CD4-positive, CD25-positive, alpha-beta regulatory T cell (primary cell): ENCODE data around the gene ANTKMT. TPM values are rescaled to one million over a fixed set of nuclear protein-coding genes. Genes with fewer than 3 reads are reported as not detected.
A peak's percentile ranks its signal among the peaks of the same experiment; 100 is the strongest.
"Not testable (repeated sequence)": the region's sequence is repeated elsewhere in the genome, so short reads cannot be mapped to it uniquely, and the experiment has no call there.

Experiments used
- ATAC-seq, 2 donors: fragments of 150-1000 bp; cut with Tn5 transposase; one replicate each; pipeline ENCODE4 v1.10.0; 2021; ENCODE audit warnings: low read depth in 2 of 2, moderate number of reproducible peaks in 2 of 2, moderate library complexity in 1 of 2
- DNase-seq, 3 donors: peaks; one replicate each; pipeline versions ENCODE4 v3.0.0 to v3.0.0-alpha.2; 2012 to 2022; ENCODE audit warnings: mixed read lengths in 1 of 3
- H3K27ac ChIP-seq: one replicate; pipeline ENCODE4 v1.7.0; 2013; ENCODE audit warnings: mild to moderate bottlenecking, low read length; ENCODE audit not compliant: insufficient read depth, poor library complexity, severe bottlenecking
- H3K27me3 ChIP-seq: one replicate; pipeline ENCODE4 v1.7.0; 2013; ENCODE audit warnings: low read length; ENCODE audit not compliant: control insufficient read depth, insufficient read depth
- H3K36me3 ChIP-seq: one replicate; pipeline ENCODE4 v1.7.0; 2013; ENCODE audit warnings: mild to moderate bottlenecking, low read length, moderate library complexity; ENCODE audit not compliant: control insufficient read depth, insufficient read depth
- H3K4me1 ChIP-seq: 2 replicates; pipeline ENCODE4 v1.7.0; 2013; ENCODE audit warnings: mild to moderate bottlenecking, low read length; ENCODE audit not compliant: insufficient read depth, control insufficient read depth, poor library complexity, severe bottlenecking
- H3K4me3 ChIP-seq: one replicate; pipeline ENCODE4 v1.7.0; 2013; ENCODE audit warnings: low read depth, mild to moderate bottlenecking, low read length, moderate library complexity
- H3K9me3 ChIP-seq, 2 experiments: 1 replicate in 1 of 2; 2 replicates in 1 of 2; pipeline ENCODE4 v1.7.0; 2013; ENCODE audit warnings: low read length in 2 of 2, mild to moderate bottlenecking in 1 of 2, moderate library complexity in 1 of 2; ENCODE audit not compliant: control insufficient read depth in 2 of 2
- H3K27ac Mint-ChIP-seq, 3 donors: one replicate each; pipeline ENCODE4 v1.8.0; 2020 to 2022; ENCODE audit warnings: mild to moderate bottlenecking in 3 of 3, mixed read lengths in 3 of 3, moderate library complexity in 2 of 3
- H3K27me3 Mint-ChIP-seq: one replicate; pipeline ENCODE4 v1.8.0; 2022; ENCODE audit warnings: mild to moderate bottlenecking, mixed read lengths
- H3K36me3 Mint-ChIP-seq: one replicate; pipeline ENCODE4 v1.8.0; 2020; ENCODE audit warnings: mixed read lengths
- H3K4me1 Mint-ChIP-seq, 4 donors: one replicate each; pipeline ENCODE4 v1.8.0; 2020 to 2022; ENCODE audit warnings: mixed read lengths in 4 of 4, mild to moderate bottlenecking in 1 of 4
- H3K4me3 Mint-ChIP-seq, 4 donors: one replicate each; pipeline ENCODE4 v1.8.0; 2020 to 2022; ENCODE audit warnings: mild to moderate bottlenecking in 4 of 4, mixed read lengths in 4 of 4, moderate library complexity in 3 of 4
- H3K9me3 Mint-ChIP-seq, 7 donors: one replicate each; pipeline ENCODE4 v1.8.0; 2020 to 2022; ENCODE audit warnings: mixed read lengths in 7 of 7, mild to moderate bottlenecking in 3 of 7, moderate library complexity in 2 of 7
- polyA plus RNA-seq, 4 donors: library from polyadenylated mRNA; unstranded; fragments of 300-500 nt; fragmentation: Illumina TruSeq; gene quantifications; one replicate each; pipeline ENCODE4 v1.2.3, GENCODE V29; 2021
- total RNA-seq: library from RNA; stranded (reverse); gene quantifications from one replicate; pipeline ENCODE4 v1.2.3, GENCODE V29; 2022

Gene ANTKMT
- total and polyA plus RNA-seq, 5 donors from 2014 or later = 13.6 to 85.9 (median 62.0) TPM

DNA sequence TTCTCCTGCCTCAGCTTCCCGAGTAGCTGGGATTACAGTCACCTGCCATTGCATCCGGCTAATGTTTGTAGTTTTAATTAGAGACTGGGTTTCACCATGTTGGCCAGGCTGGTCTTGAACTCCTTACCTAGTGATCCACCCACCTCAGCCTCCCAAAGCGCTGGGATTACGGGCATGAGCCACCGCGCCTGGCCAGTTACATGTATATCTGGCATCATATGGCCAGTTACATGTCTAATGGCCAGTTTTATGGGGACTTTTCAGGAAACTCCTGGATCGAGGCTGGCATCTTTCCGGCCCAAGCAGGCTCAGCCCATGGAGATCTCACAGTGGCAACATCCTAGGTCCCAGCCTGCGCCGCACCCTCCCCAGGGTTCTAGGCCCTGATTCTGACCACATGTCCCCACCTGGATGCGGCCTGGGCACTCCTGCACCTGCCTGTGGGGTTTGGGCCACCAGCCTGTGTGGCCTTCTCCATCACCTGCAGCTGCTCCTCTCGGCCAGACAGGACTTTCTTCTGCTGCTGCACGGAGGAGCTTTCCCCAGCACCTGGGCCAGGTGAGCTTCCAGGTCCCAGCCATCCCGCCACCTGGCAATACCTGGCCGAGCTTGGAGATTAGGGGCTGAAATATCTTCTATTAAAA lies 21.2 kb downstream of the ANTKMT start:
- Histone ChIP-seq H3K9me3 (no peaks in the 10 kb centered on the region), H3K27me3 (no peaks in the 10 kb centered on the region), H3K27ac (no peak overlapping the region), H3K36me3 (peaks cover 6% of the 10 kb centered on the region), H3K4me3 (no peak overlapping the region), H3K4me1 (peaks cover 16% of the 10 kb centered on the region)
- ATAC-seq (no peak), DNase-seq (no peak)
- H3K27me3 Mint-ChIP-seq = no peaks in the 10 kb centered on the region
- H3K4me3 Mint-ChIP-seq = peak overlapping the region; percentile 72 to 84 (median 80)
- peak overlapping the region in 1 of 3 donors; percentile 43 for H3K27ac Mint-ChIP-seq
- peaks cover 0 to 17% (median 0%) of the 10 kb centered on the region in 4 donors for H3K4me1 Mint-ChIP-seq
- H3K9me3 Mint-ChIP-seq = peaks cover 0 to 2% (median 0%) of the 10 kb centered on the region in 7 donors
- H3K36me3 Mint-ChIP-seq = no peaks in the 10 kb centered on the region

GRCh38 chr16:742894-743293 lies 21.9 kb downstream of the ANTKMT start:
- peaks cover 16% of the 10 kb centered on the region for H3K4me1 ChIP-seq
- peak overlapping the region in 1 of 4 donors; percentile 61 for H3K4me3 Mint-ChIP-seq
- not testable (repeated sequence) for H3K27ac Mint-ChIP-seq, H3K9me3 ChIP-seq, H3K27me3 ChIP-seq, ATAC-seq, H3K36me3 Mint-ChIP-seq, H3K9me3 Mint-ChIP-seq, H3K27ac ChIP-seq, H3K36me3 ChIP-seq, H3K27me3 Mint-ChIP-seq, DNase-seq, H3K4me3 ChIP-seq
- peaks cover 0 to 13% (median 0%) of the 10 kb centered on the region in 4 donors for H3K4me1 Mint-ChIP-seq

- Mint-ChIP-seq H3K36me3 (no peaks in the 10 kb centered on the region), H3K9me3 (peaks cover 0 to 2% (median 0%) of the 10 kb centered on the region in 7 donors), H3K4me3 (no peak overlapping the region), H3K27me3 (no peaks in the 10 kb centered on the region), H3K27ac (no peak overlapping the region), H3K4me1 (peaks cover 0 to 11% (median 0%) of the 10 kb centered on the region in 4 donors)
- DNase-seq (no peak), ATAC-seq (no peak)
- no peaks in the 10 kb centered on the region for H3K36me3 ChIP-seq
- H3K27me3 ChIP-seq = no peaks in the 10 kb centered on the region
- no peak overlapping the region for H3K4me3 ChIP-seq
- H3K9me3 ChIP-seq = no peaks in the 10 kb centered on the region
- peaks cover 16% of the 10 kb centered on the region for H3K4me1 ChIP-seq
- no peak overlapping the region for H3K27ac ChIP-seq
Observed at GRCh38 chr16:743794-744500, 23.0 kb downstream of the ANTKMT start.

GRCh38 chr16:745739-746138 lies 24.8 kb downstream of the ANTKMT start:
- DNase-seq = no peak

GRCh38 chr16:746637-747036 lies 25.7 kb downstream of the ANTKMT start:
- Mint-ChIP-seq H3K9me3 (peaks cover 0 to 2% (median 0%) of the 10 kb centered on the region in 7 donors), H3K27ac (no peak overlapping the region), H3K4me3 (no peak overlapping the region), H3K36me3 (no peaks in the 10 kb centered on the region), H3K27me3 (no peaks in the 10 kb centered on the region), H3K4me1 (no peaks in the 10 kb centered on the region)
- Histone ChIP-seq H3K4me1 (no peaks in the 10 kb centered on the region), H3K9me3 (no peaks in the 10 kb centered on the region), H3K36me3 (no peaks in the 10 kb centered on the region), H3K27me3 (no peaks in the 10 kb centered on the region), H3K4me3 (no peak overlapping the region), H3K27ac (no peak overlapping the region)
- ATAC-seq (no peak), DNase-seq (no peak)

More at GRCh38 chr16:745739-746138, 24.8 kb downstream of the ANTKMT start:
- peaks cover 5% of the 10 kb centered on the region for H3K4me1 ChIP-seq
- no peak for ATAC-seq
- no peak overlapping the region for H3K27ac ChIP-seq
- no peaks in the 10 kb centered on the region for H3K9me3 ChIP-seq
- Mint-ChIP-seq H3K4me3 (no peak overlapping the region), H3K27ac (no peak overlapping the region), H3K9me3 (peaks cover 0 to 2% (median 0%) of the 10 kb centered on the region in 7 donors), H3K4me1 (peaks cover 0 to 3% (median 0%) of the 10 kb centered on the region in 4 donors), H3K27me3 (no peaks in the 10 kb centered on the region), H3K36me3 (no peaks in the 10 kb centered on the region)
- no peak overlapping the region for H3K4me3 ChIP-seq
- H3K27me3 ChIP-seq = no peaks in the 10 kb centered on the region
- no peaks in the 10 kb centered on the region for H3K36me3 ChIP-seq

DNA sequence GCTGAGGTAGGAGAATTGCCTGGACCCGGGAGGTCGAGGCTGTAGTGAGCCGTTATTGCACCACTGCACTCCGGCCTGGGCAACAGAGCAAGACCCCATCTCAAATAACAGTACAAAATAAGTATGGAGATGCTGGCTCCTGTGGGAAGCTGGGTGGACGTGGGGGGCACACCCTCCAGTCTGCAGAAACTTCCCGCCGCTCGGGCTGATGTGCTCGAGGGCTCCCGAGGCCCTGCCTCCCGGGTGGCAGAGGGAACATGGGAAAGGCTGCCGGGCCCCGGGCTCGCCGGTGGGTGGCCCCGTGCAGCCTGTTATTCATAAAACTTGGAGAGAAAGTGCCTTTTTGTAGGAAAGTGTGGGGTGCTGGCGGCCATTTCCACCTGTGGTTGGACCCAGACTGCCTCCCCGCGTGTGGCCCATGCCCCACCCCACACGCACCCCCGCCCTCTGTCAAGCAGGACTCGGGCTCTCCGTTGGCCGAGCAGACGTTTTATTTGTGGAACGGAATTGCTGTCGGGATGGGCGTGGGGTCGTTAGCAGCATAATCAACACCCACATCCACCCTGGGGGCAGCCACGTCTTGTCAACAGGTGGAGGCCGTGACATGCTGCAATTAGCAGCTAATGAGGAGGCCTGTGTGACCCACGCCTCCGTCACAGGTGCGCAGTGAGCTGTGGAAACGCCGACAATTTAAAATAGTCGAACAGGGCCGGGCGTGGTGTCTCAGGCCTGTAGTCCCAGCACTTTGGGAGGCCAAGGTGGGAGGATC lies 27.2 kb downstream of the ANTKMT start:
- no peak overlapping the region for H3K27ac Mint-ChIP-seq
- H3K36me3 ChIP-seq = no peaks in the 10 kb centered on the region
- peaks cover 0 to 2% (median 0%) of the 10 kb centered on the region in 7 donors for H3K9me3 Mint-ChIP-seq
- no peaks in the 10 kb centered on the region for H3K27me3 ChIP-seq
- no peak overlapping the region for H3K27ac ChIP-seq
- no peaks in the 10 kb centered on the region for H3K4me1 ChIP-seq
- H3K4me1 Mint-ChIP-seq = no peaks in the 10 kb centered on the region
- ATAC-seq (no peak), DNase-seq (no peak)
- no peaks in the 10 kb centered on the region for H3K36me3 Mint-ChIP-seq
- no peak overlapping the region for H3K4me3 Mint-ChIP-seq
- no peak overlapping the region for H3K4me3 ChIP-seq
- H3K9me3 ChIP-seq = no peaks in the 10 kb centered on the region
- H3K27me3 Mint-ChIP-seq = no peaks in the 10 kb centered on the region

- Mint-ChIP-seq H3K27me3 (no peaks in the 10 kb centered on the region), H3K36me3 (no peaks in the 10 kb centered on the region), H3K27ac (no peak overlapping the region), H3K4me3 (no peak overlapping the region), H3K4me1 (no peaks in the 10 kb centered on the region), H3K9me3 (peaks cover 0 to 2% (median 0%) of the 10 kb centered on the region in 7 donors)
- Histone ChIP-seq H3K27ac (no peak overlapping the region), H3K4me3 (no peak overlapping the region), H3K9me3 (no peaks in the 10 kb centered on the region), H3K27me3 (no peaks in the 10 kb centered on the region), H3K4me1 (no peaks in the 10 kb centered on the region), H3K36me3 (no peaks in the 10 kb centered on the region)
- no peak for DNase-seq
- ATAC-seq = no peak
Observed at GRCh38 chr16:749010-749409, 28.1 kb downstream of the ANTKMT start.
